Stimulated activated naive CD8-positive, alpha-beta T cell treated with anti-CD3 and anti-CD28 coated beads, Interleukin-15, amount 100 ng/mL, for 72 hours (primary cell): ENCODE results near the gene TARS1.

Experiments
- ATAC-seq: fragments of 150-1000 bp; cut with Tn5 transposase; 2 replicates; pipeline ENCODE4 v1.10.0; 2021; ENCODE audit warnings: mild to moderate bottlenecking, moderate library complexity
- DNase-seq, 2 donors: peaks; one replicate each; pipeline ENCODE4 v3.0.0; 2021 to 2022
- H3K27ac Mint-ChIP-seq, 2 donors: one replicate each; pipeline ENCODE4 v1.8.0; 2022; ENCODE audit warnings: mild to moderate bottlenecking in 2 of 2, mixed read lengths in 2 of 2, moderate library complexity in 2 of 2
- H3K27me3 Mint-ChIP-seq: one replicate; pipeline ENCODE4 v1.8.0; 2022; ENCODE audit warnings: mixed read lengths
- H3K4me1 Mint-ChIP-seq: one replicate; pipeline ENCODE4 v1.8.0; 2022; ENCODE audit warnings: mild to moderate bottlenecking, mixed read lengths
- H3K4me3 Mint-ChIP-seq, 2 donors: one replicate each; pipeline ENCODE4 v1.8.0; 2022; ENCODE audit warnings: mild to moderate bottlenecking in 2 of 2, mixed read lengths in 2 of 2, moderate library complexity in 1 of 2
- H3K9me3 Mint-ChIP-seq, 2 donors: one replicate each; pipeline ENCODE4 v1.8.0; 2022; ENCODE audit warnings: mixed read lengths in 2 of 2

TARS1 gene

GRCh38 chr5:33468775-33469435 lies 28.1 kb downstream of the TARS1 start:
- ATAC-seq (no peak), DNase-seq (no peak)
- Mint-ChIP-seq H3K4me1 (no peaks in the 10 kb centered on the region), H3K9me3 (peaks cover 4 to 5% of the 10 kb centered on the region in 2 donors), H3K27me3 (no peaks in the 10 kb centered on the region), H3K27ac (no peak overlapping the region), H3K4me3 (no peak overlapping the region)

DNA sequence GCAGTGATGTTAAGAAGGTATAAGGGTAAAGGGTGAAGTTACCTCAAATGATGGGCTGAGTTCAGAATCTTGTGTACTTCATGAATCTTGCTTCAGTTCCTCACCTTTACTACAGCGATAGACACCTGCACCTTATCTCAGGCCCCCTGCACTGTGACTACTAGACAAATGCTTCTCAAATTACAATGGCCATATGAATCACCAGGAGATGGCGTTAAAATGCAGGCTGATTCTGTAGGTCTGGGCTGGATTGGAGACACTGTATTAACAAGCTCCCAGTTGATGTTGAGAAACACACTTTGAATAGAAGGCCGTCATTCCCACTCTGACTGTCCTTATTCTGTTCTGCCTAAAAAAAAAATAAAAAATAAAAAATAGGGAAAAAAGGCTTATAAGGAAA lies 29.8 kb downstream of the TARS1 start:
- DNase-seq (no peak), ATAC-seq (no peak)
- Mint-ChIP-seq H3K27me3 (no peaks in the 10 kb centered on the region), H3K9me3 (peaks cover 13 to 21% of the 10 kb centered on the region in 2 donors), H3K4me3 (no peak overlapping the region), H3K27ac (no peak overlapping the region), H3K4me1 (no peaks in the 10 kb centered on the region)

- H3K27ac Mint-ChIP-seq: peak overlapping the region in 1 of 2 donors; percentile 85
- DNase-seq (no peak), ATAC-seq (no peak)
- H3K4me3 Mint-ChIP-seq: no peak overlapping the region
- H3K4me1 Mint-ChIP-seq: no peaks in the 10 kb centered on the region
- peaks cover 14 to 21% of the 10 kb centered on the region in 2 donors for H3K9me3 Mint-ChIP-seq
- H3K27me3 Mint-ChIP-seq: no peaks in the 10 kb centered on the region
Measured at GRCh38 chr5:33472805-33473409, 32.1 kb downstream of the TARS1 start.

- Mint-ChIP-seq H3K4me3 (no peak overlapping the region), H3K9me3 (peaks cover 14 to 21% of the 10 kb centered on the region in 2 donors), H3K4me1 (no peaks in the 10 kb centered on the region), H3K27ac (no peak overlapping the region), H3K27me3 (no peaks in the 10 kb centered on the region)
- no peak for ATAC-seq
- no peak for DNase-seq
Measured at GRCh38 chr5:33474004-33474403, 33.2 kb downstream of the TARS1 start.

DNA sequence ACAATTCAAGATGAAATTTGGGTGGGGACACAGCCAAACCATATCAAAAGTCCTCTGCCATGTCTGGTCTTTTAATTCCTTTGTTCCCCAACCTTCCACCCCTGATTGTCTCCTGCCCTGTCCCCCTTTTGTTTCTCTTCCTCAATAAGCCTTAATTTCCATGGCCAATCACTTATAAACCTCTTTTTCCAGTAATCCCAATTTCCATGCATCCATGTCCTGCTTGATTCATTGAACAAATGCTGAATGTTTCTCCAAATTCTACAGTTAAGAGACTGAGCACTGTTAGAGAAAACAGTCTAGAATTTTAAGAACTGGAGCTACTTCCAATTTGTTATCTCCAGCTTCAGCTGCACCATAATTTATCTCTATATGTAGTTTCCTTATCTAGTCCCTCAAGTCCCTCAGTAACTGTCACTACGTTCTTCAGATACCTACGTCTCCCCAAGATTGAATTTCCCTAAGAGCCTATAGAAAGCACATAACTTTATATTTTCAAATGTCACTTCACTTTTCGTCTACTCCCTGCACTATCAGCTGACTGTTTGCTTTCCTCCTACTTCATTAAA lies 34.2 kb downstream of the TARS1 start:
- H3K9me3 Mint-ChIP-seq: peaks cover 14 to 21% of the 10 kb centered on the region in 2 donors
- no peaks in the 10 kb centered on the region for H3K4me1 Mint-ChIP-seq
- no peak for DNase-seq
- no peak overlapping the region for H3K4me3 Mint-ChIP-seq
- no peak for ATAC-seq
- H3K27ac Mint-ChIP-seq: no peak overlapping the region
- no peaks in the 10 kb centered on the region for H3K27me3 Mint-ChIP-seq

- H3K27ac Mint-ChIP-seq: peak overlapping the region in 1 of 2 donors; percentile 43
- H3K4me3 Mint-ChIP-seq: no peak overlapping the region
- H3K9me3 Mint-ChIP-seq: peaks cover 14 to 21% of the 10 kb centered on the region in 2 donors
- H3K4me1 Mint-ChIP-seq: no peaks in the 10 kb centered on the region
- DNase-seq: no peak
- H3K27me3 Mint-ChIP-seq: no peaks in the 10 kb centered on the region
- ATAC-seq: no peak
Measured at GRCh38 chr5:33475706-33476105, 34.9 kb downstream of the TARS1 start.

- H3K4me3 Mint-ChIP-seq: no peak overlapping the region
- H3K27me3 Mint-ChIP-seq: no peaks in the 10 kb centered on the region
- no peak overlapping the region for H3K27ac Mint-ChIP-seq
- DNase-seq (no peak), ATAC-seq (no peak)
- H3K4me1 Mint-ChIP-seq: no peaks in the 10 kb centered on the region
- H3K9me3 Mint-ChIP-seq: peaks cover 14 to 21% of the 10 kb centered on the region in 2 donors
Measured at GRCh38 chr5:33476992-33477391, 36.2 kb downstream of the TARS1 start.

GRCh38 chr5:33477816-33478215 lies 37.1 kb downstream of the TARS1 start:
- no peak overlapping the region for H3K4me3 Mint-ChIP-seq
- H3K9me3 Mint-ChIP-seq: peaks cover 14 to 21% of the 10 kb centered on the region in 2 donors
- DNase-seq (no peak), ATAC-seq (no peak)
- no peak overlapping the region for H3K27ac Mint-ChIP-seq
- no peaks in the 10 kb centered on the region for H3K4me1 Mint-ChIP-seq
- H3K27me3 Mint-ChIP-seq: no peaks in the 10 kb centered on the region

DNA sequence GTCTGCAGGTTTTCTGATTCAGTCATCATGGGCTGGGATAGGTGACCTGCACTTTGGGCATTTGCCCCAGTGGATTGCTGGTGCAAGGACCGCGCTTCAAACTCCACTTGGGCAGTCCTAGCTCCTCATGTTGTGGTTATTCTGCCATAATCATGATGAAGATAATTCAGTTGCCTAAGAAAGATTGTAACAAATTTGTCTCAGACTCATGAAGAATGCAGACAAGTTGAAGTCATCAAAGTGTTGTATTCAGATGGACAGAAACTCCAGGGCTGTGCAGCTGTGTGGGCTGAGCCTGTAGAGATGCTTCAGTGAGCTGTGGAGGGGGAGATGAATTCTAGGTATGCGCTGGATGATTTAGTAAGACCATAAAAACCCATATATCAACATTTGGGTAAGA lies 38.5 kb downstream of the TARS1 start:
- H3K4me1 Mint-ChIP-seq: no peaks in the 10 kb centered on the region
- H3K27me3 Mint-ChIP-seq: no peaks in the 10 kb centered on the region
- ATAC-seq (no peak), DNase-seq (no peak)
- H3K4me3 Mint-ChIP-seq: no peak overlapping the region
- H3K9me3 Mint-ChIP-seq: peaks cover 8 to 12% of the 10 kb centered on the region in 2 donors
- H3K27ac Mint-ChIP-seq: no peak overlapping the region

GRCh38 chr5:33480876-33481275 lies 40.1 kb downstream of the TARS1 start:
- DNase-seq (no peak), ATAC-seq (no peak)
- no peaks in the 10 kb centered on the region for H3K9me3 Mint-ChIP-seq
- H3K27ac Mint-ChIP-seq: no peak overlapping the region
- no peaks in the 10 kb centered on the region for H3K27me3 Mint-ChIP-seq
- H3K4me3 Mint-ChIP-seq: no peak overlapping the region
- H3K4me1 Mint-ChIP-seq: no peaks in the 10 kb centered on the region

DNA sequence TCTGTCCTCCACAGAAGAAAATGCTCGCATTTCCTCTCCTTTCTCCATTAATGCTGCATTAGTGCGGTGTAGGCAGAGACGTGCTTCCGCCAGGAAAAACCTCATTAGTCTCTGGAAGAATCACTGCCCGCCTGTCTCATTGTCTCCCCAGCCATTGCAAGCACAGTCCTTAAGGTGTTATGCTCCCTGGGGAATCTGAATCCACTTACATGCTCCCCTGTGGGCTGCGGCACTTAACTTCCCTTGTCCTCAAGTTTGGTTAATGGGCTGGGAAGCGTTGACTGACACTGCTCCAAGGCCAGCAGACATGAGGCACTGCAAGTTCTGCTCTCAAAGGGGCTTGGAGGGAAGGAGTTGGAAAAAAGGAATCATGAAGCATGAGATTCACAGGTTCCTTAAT lies 41.6 kb downstream of the TARS1 start:
- DNase-seq (no peak), ATAC-seq (no peak)
- H3K9me3 Mint-ChIP-seq: no peaks in the 10 kb centered on the region
- H3K4me1 Mint-ChIP-seq: no peaks in the 10 kb centered on the region
- H3K27me3 Mint-ChIP-seq: no peaks in the 10 kb centered on the region
- no peak overlapping the region for H3K4me3 Mint-ChIP-seq
- no peak overlapping the region for H3K27ac Mint-ChIP-seq

DNA sequence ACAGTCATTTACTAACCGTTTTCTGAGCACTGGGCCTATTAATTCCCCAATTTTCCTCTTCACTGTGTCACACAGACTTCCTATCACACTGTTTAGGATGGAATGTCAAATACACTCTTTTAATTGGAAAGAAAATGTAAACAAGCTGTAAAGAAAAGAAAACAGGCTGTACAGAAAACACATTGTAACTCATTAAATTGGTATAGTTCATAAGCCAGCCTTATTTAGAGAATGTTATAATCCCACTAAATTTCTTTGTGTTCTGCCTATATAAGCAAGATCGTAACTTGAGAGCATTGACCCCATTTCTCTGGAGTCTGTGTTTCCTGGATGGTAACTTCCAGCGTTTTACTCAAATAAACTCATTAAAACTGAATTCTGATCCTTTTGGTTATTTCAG lies 46.5 kb downstream of the TARS1 start:
- ATAC-seq (no peak), DNase-seq (no peak)
- H3K9me3 Mint-ChIP-seq: no peaks in the 10 kb centered on the region
- H3K4me3 Mint-ChIP-seq: no peak overlapping the region
- no peaks in the 10 kb centered on the region for H3K4me1 Mint-ChIP-seq
- no peaks in the 10 kb centered on the region for H3K27me3 Mint-ChIP-seq
- no peak overlapping the region for H3K27ac Mint-ChIP-seq

GRCh38 chr5:33488558-33489355 lies 48.0 kb downstream of the TARS1 start:
- DNase-seq (no peak), ATAC-seq (peak; percentile 28)
- Mint-ChIP-seq H3K4me3 (no peak overlapping the region), H3K27me3 (no peaks in the 10 kb centered on the region), H3K27ac (peak overlapping the region in 1 of 2 donors; percentile 64), H3K9me3 (no peaks in the 10 kb centered on the region), H3K4me1 (no peaks in the 10 kb centered on the region)

DNA sequence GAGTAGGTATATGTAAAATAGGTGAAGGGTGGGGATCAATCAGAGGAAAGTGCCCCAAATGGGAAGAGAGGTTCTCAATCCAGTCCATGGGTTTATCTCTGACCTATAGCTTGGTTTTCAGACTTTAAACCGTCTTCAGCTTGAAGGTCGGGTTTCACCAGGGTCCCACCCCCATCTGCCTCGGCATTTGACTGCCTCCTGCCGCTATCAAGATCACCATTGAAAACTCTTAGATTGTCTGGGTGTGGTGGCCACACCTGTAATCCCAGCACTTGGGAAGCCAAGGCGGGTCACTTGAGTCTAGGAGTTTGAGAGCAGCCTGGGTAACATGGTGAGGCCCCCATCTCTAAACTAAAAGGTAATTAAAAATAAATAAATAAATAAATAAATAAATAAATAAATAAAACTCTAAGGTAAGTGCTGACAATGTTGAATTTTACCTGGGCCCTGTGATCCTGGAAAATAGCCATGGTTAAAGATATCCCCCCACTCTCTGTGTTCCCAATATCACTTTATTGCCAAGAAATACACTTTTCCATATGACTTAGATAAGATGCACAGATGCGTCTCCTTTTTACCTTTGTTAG lies 48.8 kb downstream of the TARS1 start:
- Mint-ChIP-seq H3K4me3 (no peak overlapping the region), H3K4me1 (no peaks in the 10 kb centered on the region), H3K27me3 (no peaks in the 10 kb centered on the region), H3K9me3 (no peaks in the 10 kb centered on the region), H3K27ac (no peak overlapping the region)
- ATAC-seq (no peak), DNase-seq (no peak)

DNA sequence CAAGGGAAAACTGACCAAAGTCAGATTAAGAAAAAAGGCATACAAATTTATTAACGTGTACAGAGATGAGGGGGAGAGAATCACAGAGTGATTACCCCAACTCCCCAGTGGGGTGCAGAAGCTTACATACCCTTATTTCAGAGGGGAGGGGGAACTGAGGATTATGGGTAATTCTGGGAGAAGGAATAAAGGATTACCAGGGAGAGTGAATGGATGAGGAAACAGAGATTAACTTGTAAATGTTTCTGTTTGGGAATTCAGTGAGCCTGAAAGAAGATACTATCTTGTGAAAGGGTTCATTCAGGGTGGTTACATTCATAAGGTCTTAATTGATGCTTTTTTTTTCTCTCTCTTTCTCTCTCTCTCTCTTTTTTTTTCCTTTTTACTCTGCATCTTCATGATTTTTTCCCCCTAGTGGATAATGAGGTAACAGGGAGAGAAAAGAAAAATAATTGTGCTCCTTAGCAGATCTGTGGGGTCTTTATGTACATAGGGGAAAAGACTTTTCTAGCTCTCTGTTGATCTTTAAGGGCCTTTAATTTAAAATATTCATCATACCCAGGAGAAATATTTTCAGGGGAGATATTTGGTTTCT lies 49.4 kb downstream of the TARS1 start:
- no peaks in the 10 kb centered on the region for H3K9me3 Mint-ChIP-seq
- no peak for ATAC-seq
- no peak overlapping the region for H3K27ac Mint-ChIP-seq
- H3K4me3 Mint-ChIP-seq: no peak overlapping the region
- no peak for DNase-seq
- no peaks in the 10 kb centered on the region for H3K27me3 Mint-ChIP-seq
- H3K4me1 Mint-ChIP-seq: no peaks in the 10 kb centered on the region
